IMR-90 (cell line): ENCODE data around the gene WASF1. TPM values are rescaled to one million over a fixed set of nuclear protein-coding genes. Genes with fewer than 3 reads are reported as not detected.

Experiments used
- ATAC-seq: fragments of 200-7000 bp; cut with Tn5 transposase; 2 replicates; pipeline ENCODE4 v1.9.1; 2020; ENCODE audit warnings: low read depth, mild to moderate bottlenecking, moderate library complexity
- BruUV-seq: library from RNA; stranded (reverse); fragments of 400-500 nt; replicated peaks from 2 replicates; lab custom pipeline; 2021; lab: Mats Ljungman, UMichigan
- CTCF ChIA-PET: fragments of 300-600 bp; formaldehyde crosslinking; extraction: SDS; loops from one replicate; lab custom pipeline; 2021; ENCODE audit warnings: antibody characterized with exemption; lab: Yijun Ruan, JAX
- POLR2A ChIA-PET: fragments of 300-600 bp; sonication (Branson Sonifier 250); formaldehyde crosslinking; loops from one replicate; lab custom pipeline; 2022; ENCODE audit warnings: antibody characterized with exemption; ENCODE audit not compliant: unreplicated experiment; lab: Charles Lee
- DNase-seq: peaks from one replicate; pipeline ENCODE4 v3.0.0; 2013
- H2AFZ ChIP-seq: replicated peaks from 2 replicates; pipeline ENCODE3; 2013; ENCODE audit warnings: low read length, mild to moderate bottlenecking; ENCODE audit not compliant: poor library complexity
- H2AK5ac ChIP-seq: 2 replicates; pipeline ENCODE4 v1.6.1; 2013; ENCODE audit warnings: low read depth, low read length, inconsistent platforms
- H2AK9ac ChIP-seq: replicated peaks from 2 replicates; pipeline ENCODE3; 2013; ENCODE audit warnings: mild to moderate bottlenecking, low read depth, low read length, moderate library complexity; ENCODE audit not compliant: poor library complexity
- H2BK120ac ChIP-seq: 2 replicates; pipeline ENCODE4 v1.6.1; 2013; ENCODE audit warnings: low read depth, low read length, inconsistent platforms
- H2BK15ac ChIP-seq: 3 replicates; pipeline ENCODE4 v1.6.1; 2013; ENCODE audit warnings: low read depth, low read length, inconsistent platforms
- H2BK20ac ChIP-seq: 2 replicates; pipeline ENCODE4 v1.6.1; 2013; ENCODE audit warnings: low read depth, mild to moderate bottlenecking, inconsistent platforms, low read length, moderate library complexity
- H2BK5ac ChIP-seq: 2 replicates; pipeline ENCODE4 v1.6.1; 2013; ENCODE audit warnings: mild to moderate bottlenecking, low read depth, low read length, inconsistent platforms; ENCODE audit not compliant: poor library complexity, severe bottlenecking
- H3K14ac ChIP-seq: replicated peaks from 2 replicates; pipeline ENCODE4 v1.6.1; 2013; ENCODE audit warnings: low read depth, low read length, inconsistent platforms
- H3K18ac ChIP-seq: 2 replicates; pipeline ENCODE4 v1.6.1; 2013; ENCODE audit warnings: low read depth, low read length, control low read depth
- H3K23ac ChIP-seq: 2 replicates; pipeline ENCODE4 v1.6.1; 2013; ENCODE audit warnings: low read depth, low read length, inconsistent platforms
- H3K27ac ChIP-seq: 2 replicates; pipeline ENCODE4 v1.5.1; 2013; ENCODE audit warnings: mild to moderate bottlenecking, control low read depth, low read length; ENCODE audit not compliant: insufficient read depth
- H3K27me3 ChIP-seq: 2 replicates; pipeline ENCODE4 v1.6.1; 2013; ENCODE audit warnings: low read length; ENCODE audit not compliant: control insufficient read depth, insufficient read depth
- H3K36me3 ChIP-seq: 2 replicates; pipeline ENCODE4 v1.6.1; 2013; ENCODE audit warnings: low read length, mixed read lengths; ENCODE audit not compliant: control insufficient read depth, insufficient read depth
- H3K4ac ChIP-seq: 2 replicates; pipeline ENCODE4 v1.6.1; 2013; ENCODE audit warnings: low read depth, low read length, inconsistent platforms
- H3K4me1 ChIP-seq: 2 replicates; pipeline ENCODE4 v1.6.1; 2013; ENCODE audit warnings: low read length, mixed read lengths; ENCODE audit not compliant: control insufficient read depth, insufficient read depth
- H3K4me2 ChIP-seq: 2 replicates; pipeline ENCODE4 v1.6.1; 2013; ENCODE audit warnings: low read depth, mild to moderate bottlenecking, control low read depth, low read length, moderate library complexity
- H3K4me3 ChIP-seq: 2 replicates; pipeline ENCODE4 v1.5.1; 2013; ENCODE audit warnings: low read depth, mild to moderate bottlenecking, control low read depth, low read length, moderate library complexity; ENCODE audit not compliant: insufficient read depth
- H3K56ac ChIP-seq: 2 replicates; pipeline ENCODE4 v1.6.1; 2013; ENCODE audit warnings: low read length, inconsistent platforms; ENCODE audit not compliant: insufficient read depth; ENCODE audit errors: extremely low read depth
- H3K79me1 ChIP-seq, 2 experiments: 2 replicates each; pipeline ENCODE4 v1.6.1; 2013; ENCODE audit warnings: low read length in 2 of 2, inconsistent platforms in 1 of 2, low read depth in 1 of 2
- H3K9ac ChIP-seq: 2 replicates; pipeline ENCODE4 v1.6.1; 2013; ENCODE audit warnings: low read depth, low read length, control low read depth
- H3K9me1 ChIP-seq: 2 replicates; pipeline ENCODE4 v1.6.1; 2013; ENCODE audit warnings: low read length, inconsistent platforms; ENCODE audit not compliant: insufficient read depth
- H3K9me3 ChIP-seq: 2 replicates; pipeline ENCODE4 v1.6.1; 2013; ENCODE audit warnings: low read length; ENCODE audit not compliant: control insufficient read depth, insufficient read depth
- H4K20me1 ChIP-seq: 2 replicates; pipeline ENCODE4 v1.6.1; 2013; ENCODE audit warnings: low read length, inconsistent platforms; ENCODE audit not compliant: insufficient read depth
- H4K5ac ChIP-seq: 2 replicates; pipeline ENCODE4 v1.6.1; 2013; ENCODE audit warnings: mild to moderate bottlenecking, low read depth, low read length, control low read depth
- H4K8ac ChIP-seq, 2 experiments: 2 replicates each; pipeline ENCODE4 v1.6.1; 2013; ENCODE audit warnings: low read depth in 2 of 2, low read length in 2 of 2, control low read depth in 1 of 2, inconsistent platforms in 1 of 2
- H4K91ac ChIP-seq: 2 replicates; pipeline ENCODE4 v1.6.1; 2013; ENCODE audit warnings: low read depth, low read length, inconsistent platforms; ENCODE audit not compliant: insufficient read depth
- POLR2A ChIP-seq: IDR thresholded peaks from 2 replicates; pipeline ENCODE4 v1.6.1; 2012; ENCODE audit warnings: mild to moderate bottlenecking, low read depth, low read length
- RAD21 ChIP-seq: IDR thresholded peaks from 2 replicates; pipeline ENCODE4 v1.6.1; 2012; ENCODE audit warnings: low read length, improper control_type of control experiment
- WGBS, 2 experiments: methylation state at CpG; one replicate each; pipeline versions ENCODE4 v1.1.5 to v1.1.7; 2013; ENCODE audit warnings: missing lambda C conversion rate in 2 of 2; ENCODE audit not compliant: insufficient read length in 1 of 2; ENCODE audit errors: extremely low coverage in 2 of 2; 5-methylcytosine and 5-hydroxymethylcytosine counted together
- dilution Hi-C: fragments of 300-500 bp; cut with HindIII; formaldehyde crosslinking; loops from one replicate; pipeline ENCODE4 v1.14.3; 2018; ENCODE audit warnings: low sequenced_read_pairs; ENCODE audit not compliant: unreplicated experiment
- in situ Hi-C: fragments of 300-500 bp; cut with MboI; formaldehyde crosslinking; loops from 3 replicates; pipeline ENCODE4 v1.14.3; 2019; ENCODE audit warnings: low sequenced_read_pairs, inconsistent platforms, mixed read lengths
- intact Hi-C: fragments of 100-400 bp; cut with micrococcal nuclease; formaldehyde crosslinking; loops from 2 replicates; pipeline ENCODE4 v1.10.0; 2022
- polyA plus RNA-seq, 3 experiments: library from polyadenylated mRNA; depleted of rRNA; stranded (reverse); fragments of >200 nt; gene quantifications; 2 replicates each; pipeline ENCODE4 v1.2.3, GENCODE V29; 2012; ENCODE audit warnings: low replicate concordance in 1 of 3
- total RNA-seq: library from RNA; depleted of rRNA; stranded (reverse); fragments of >200 nt; gene quantifications from 2 replicates; pipeline ENCODE4 v1.2.3, GENCODE V29; 2012

The WASF1 gene
- total and polyA plus RNA-seq, 2 of the 4 experiments (the other 2 are of a cell fraction), result 3.0 to 17.3 TPM

DNA sequence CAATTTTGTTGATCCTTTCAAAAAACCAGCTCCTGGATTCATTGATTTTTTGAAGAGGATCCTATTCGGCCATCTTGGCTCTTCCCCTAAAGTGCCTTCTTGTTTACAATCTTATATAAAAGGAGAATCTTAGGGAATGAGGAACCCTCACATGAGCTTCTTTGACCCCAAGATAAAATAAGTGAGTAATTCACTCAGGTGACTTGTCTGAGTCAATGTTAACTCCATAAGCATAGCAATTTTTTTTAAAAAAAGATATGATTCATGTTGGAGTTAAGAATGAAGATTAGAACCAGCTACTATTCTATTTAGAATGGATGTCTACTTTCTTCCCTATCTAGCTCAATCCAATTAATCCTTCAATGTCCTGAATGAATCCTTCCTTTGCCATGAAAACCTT is 21.0 kb downstream of the WASF1 start:
- no peak overlapping the region for H2AK5ac ChIP-seq
- intact Hi-C loops, result no loop called here
- H3K4ac ChIP-seq, result no peak overlapping the region
- H4K8ac ChIP-seq, result no peak overlapping the region
- dilution Hi-C loops, result no loop called here
- H4K5ac ChIP-seq, result no peak overlapping the region
- H2AK9ac ChIP-seq, result no peak overlapping the region
- H4K20me1 ChIP-seq, result no peaks in the 10 kb centered on the region
- no peaks in the 10 kb centered on the region for H3K27me3 ChIP-seq
- no peak overlapping the region for H3K4me2 ChIP-seq
- H2BK15ac ChIP-seq, result no peak overlapping the region
- no peak overlapping the region for H3K27ac ChIP-seq
- TF ChIP-seq POLR2A (no peak), RAD21 (no peak)
- H2AFZ ChIP-seq, result no peak overlapping the region
- H3K36me3 ChIP-seq, result no peaks in the 10 kb centered on the region
- ChIA-PET CTCF (interaction anchor here (0.8 kb wide), 1 partner anchor 59 kb away, joined by 3 read pairs; no protein-coding TSS in a partner anchor), POLR2A (no interaction called here)
- H3K79me1 ChIP-seq, result peaks cover 0 to 5% of the 10 kb centered on the region in 2 experiments; a peak in 1 of 4 replicates
- no peak overlapping the region for H3K4me3 ChIP-seq
- H3K18ac ChIP-seq, result no peak overlapping the region
- no peak overlapping the region for H3K56ac ChIP-seq
- no peak overlapping the region for H4K91ac ChIP-seq
- no peak overlapping the region for H2BK20ac ChIP-seq
- no peak overlapping the region for H3K14ac ChIP-seq
- in situ Hi-C loops, result no loop called here
- no peak overlapping the region for H2BK5ac ChIP-seq
- H3K23ac ChIP-seq, result no peak overlapping the region
- DNase-seq, result peak; percentile 10
- no peak overlapping the region for H3K9ac ChIP-seq
- H3K4me1 ChIP-seq, result no peaks in the 10 kb centered on the region
- H3K9me3 ChIP-seq, result no peaks in the 10 kb centered on the region
- WGBS, 2 experiments, result no CpG with 5 or more reads among the region's 1 CpG
- BruUV-seq, result no TSS peak
- no peak overlapping the region for H2BK120ac ChIP-seq
- ATAC-seq, result no peak
- no peaks in the 10 kb centered on the region for H3K9me1 ChIP-seq
